GM12891 (cell line): Measurements from ENCODE around the gene CRIP2.

Experiments
- DNase-seq: peaks from one replicate; pipeline ENCODE4 v3.0.0; 2011; ENCODE audit warnings: low spot score; ENCODE audit not compliant: insufficient read length
- FAIRE-seq: peaks from 2 replicates; lab custom pipeline; 2011; peaks lifted over from hg19 to GRCh38; lab: Jason Lieb, UNC
- PAX5 ChIP-seq: IDR thresholded peaks from 2 replicates; pipeline ENCODE4 v1.6.1; 2011; ENCODE audit warnings: low read length, moderate library complexity, mild to moderate bottlenecking; ENCODE audit not compliant: insufficient read depth, severe bottlenecking
- POLR2A ChIP-seq: IDR thresholded peaks from 2 replicates; pipeline ENCODE4 v1.6.1; 2011; ENCODE audit warnings: low read depth, low read length, control low read depth
- POLR2AphosphoS5 ChIP-seq: IDR thresholded peaks from 2 replicates; pipeline ENCODE4 v1.6.1; 2011; ENCODE audit warnings: low read depth, low read length, control low read depth
- POU2F2 ChIP-seq: IDR thresholded peaks from 2 replicates; pipeline ENCODE4 v1.6.1; 2011; ENCODE audit warnings: low read depth, mild to moderate bottlenecking, control low read depth, low read length, moderate library complexity
- SPI1 ChIP-seq: IDR thresholded peaks from 2 replicates; pipeline ENCODE4 v1.6.1; 2011; ENCODE audit warnings: low read depth, low read length, control low read depth
- TAF1 ChIP-seq: IDR thresholded peaks from 2 replicates; pipeline ENCODE4 v1.6.1; 2011; ENCODE audit warnings: low read depth, low read length, control low read depth

The CRIP2 gene

DNA sequence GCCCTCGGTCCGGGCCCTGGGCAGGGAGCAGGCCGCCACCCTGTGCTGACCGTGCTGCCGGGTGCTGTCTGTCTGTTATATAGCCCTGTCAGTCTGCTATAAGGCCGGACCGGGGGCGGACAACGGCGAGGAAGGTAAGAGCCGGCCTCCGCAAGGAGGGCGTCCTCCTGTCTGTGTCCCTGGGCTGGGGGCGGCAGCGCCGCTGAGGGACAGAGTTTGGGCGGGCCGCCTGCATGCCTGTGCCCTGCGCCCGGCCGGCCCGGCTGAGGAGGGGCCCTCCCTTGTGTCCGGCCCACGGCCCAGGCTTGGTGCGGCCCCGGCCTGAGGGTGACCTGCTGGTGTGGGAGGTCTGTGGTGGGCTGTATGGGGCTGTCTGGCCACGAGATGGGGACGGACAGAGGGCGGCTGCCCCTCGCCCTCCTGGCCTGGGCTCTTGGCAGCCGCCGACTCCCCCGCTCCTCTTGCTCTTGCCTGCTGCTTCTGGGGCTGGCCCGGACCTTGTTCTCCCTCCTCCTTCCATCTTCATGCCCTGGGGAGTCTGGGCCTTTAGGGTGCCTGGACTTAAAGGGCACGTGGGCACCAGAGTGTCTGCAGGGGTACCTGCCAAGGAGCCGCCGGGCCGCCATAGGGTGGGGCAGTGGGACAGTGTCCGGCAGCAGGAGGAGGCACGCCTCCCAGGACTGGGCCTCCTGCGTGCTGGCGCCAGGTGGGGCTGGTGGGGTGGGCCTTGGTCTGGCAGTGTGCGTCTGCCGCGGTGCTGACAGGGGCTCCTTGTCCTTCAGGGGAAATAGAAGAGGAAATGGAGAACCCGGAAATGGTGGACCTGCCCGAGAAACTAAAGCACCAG lies 25.1 kb upstream of the CRIP2 start:
- DNase-seq (no peak), FAIRE-seq (no peak)
- TF ChIP-seq POLR2A: no peak
- TF ChIP-seq PAX5: no peak
- TF ChIP-seq TAF1: no peak
- TF ChIP-seq POLR2AphosphoS5: no peak
- TF ChIP-seq SPI1: no peak
- no peak for TF ChIP-seq POU2F2

DNA sequence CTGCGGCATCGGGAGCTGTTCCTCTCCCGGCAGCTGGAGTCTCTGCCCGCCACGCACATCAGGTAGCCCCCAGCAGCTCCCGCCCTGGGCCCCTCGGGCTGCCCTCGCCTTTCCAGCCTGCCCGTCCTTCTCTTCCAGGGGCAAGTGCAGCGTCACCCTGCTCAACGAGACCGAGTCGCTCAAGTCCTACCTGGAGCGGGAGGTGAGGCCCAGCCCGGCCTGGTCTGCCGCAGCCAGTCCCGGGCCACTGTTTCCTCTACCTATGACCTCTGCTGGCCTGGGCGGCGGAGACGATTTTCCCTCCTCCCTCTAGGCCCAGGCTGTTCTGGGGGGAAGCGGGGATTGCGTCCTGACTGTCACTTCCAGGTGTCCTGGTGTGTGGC lies 24.5 kb upstream of the CRIP2 start:
- no peak for FAIRE-seq
- DNase-seq: no peak
- TF ChIP-seq POLR2AphosphoS5 (no peak), TAF1 (no peak), PAX5 (no peak), SPI1 (no peak), POU2F2 (no peak), POLR2A (no peak)

- no peak for FAIRE-seq
- DNase-seq: no peak
- TF ChIP-seq PAX5 (no peak), POU2F2 (no peak), POLR2AphosphoS5 (no peak), POLR2A (no peak), SPI1 (no peak), TAF1 (no peak)
Observed at GRCh38 chr14:105450864-105451720, 23.5 kb upstream of the CRIP2 start.

GRCh38 chr14:105452963-105453362 lies 21.7 kb upstream of the CRIP2 start:
- no peak for FAIRE-seq

GRCh38 chr14:105453847-105454246 lies 20.8 kb upstream of the CRIP2 start:
- no peak for DNase-seq
- FAIRE-seq: no peak
- TF ChIP-seq TAF1: no peak
- TF ChIP-seq PAX5: no peak
- no peak for TF ChIP-seq POLR2A
- no peak for TF ChIP-seq POU2F2
- TF ChIP-seq POLR2AphosphoS5: no peak
- no peak for TF ChIP-seq SPI1

More at GRCh38 chr14:105452963-105453362, 21.7 kb upstream of the CRIP2 start:
- no peak for TF ChIP-seq PAX5
- no peak for TF ChIP-seq SPI1
- TF ChIP-seq POLR2AphosphoS5: no peak
- TF ChIP-seq TAF1: no peak
- no peak for TF ChIP-seq POU2F2
- no peak for TF ChIP-seq POLR2A
- DNase-seq: no peak

GRCh38 chr14:105455086-105455640 lies 19.5 kb upstream of the CRIP2 start:
- no peak for FAIRE-seq
- no peak for DNase-seq
- no peak for TF ChIP-seq TAF1
- TF ChIP-seq POLR2AphosphoS5: no peak
- TF ChIP-seq POU2F2: no peak
- no peak for TF ChIP-seq SPI1

- FAIRE-seq (no peak), DNase-seq (no peak)
- TF ChIP-seq PAX5 (no peak), POLR2AphosphoS5 (no peak), POLR2A (no peak)
Observed at GRCh38 chr14:105455766-105456660, 18.6 kb upstream of the CRIP2 start.

- no peak for FAIRE-seq
- DNase-seq: no peak
- TF ChIP-seq TAF1: no peak
- no peak for TF ChIP-seq PAX5
- TF ChIP-seq POLR2A: no peak
- no peak for TF ChIP-seq SPI1
- no peak for TF ChIP-seq POLR2AphosphoS5
- TF ChIP-seq POU2F2: no peak
Observed at GRCh38 chr14:105456736-105457617, 17.6 kb upstream of the CRIP2 start.
